ENCODE results near the gene MRPS12.
"Not testable (repeated sequence)": the region's sequence is repeated elsewhere in the genome, so short reads cannot be mapped to it uniquely, and the experiment has no call there.

DNA sequence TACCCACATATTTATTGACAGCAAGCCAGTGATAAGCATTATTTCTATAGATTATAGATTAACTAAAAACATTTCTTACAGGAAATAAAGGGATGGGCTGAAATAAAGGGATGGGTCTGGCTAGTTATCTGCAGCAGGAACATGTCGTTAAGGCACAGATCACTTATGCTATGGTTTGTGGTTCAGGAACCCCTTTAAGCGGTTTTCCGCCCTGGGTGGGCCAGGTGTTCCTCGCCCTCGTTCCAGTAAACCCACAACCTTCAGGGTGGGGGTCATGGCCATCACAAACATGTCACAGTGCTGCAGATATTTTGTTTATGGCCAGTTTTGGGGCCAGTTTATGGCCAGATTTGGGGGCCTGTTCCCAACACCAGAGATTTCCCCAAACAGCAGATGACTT, 10.7 kb downstream of the MRPS12 start:
- TF ChIP-seq, protein P1, sequence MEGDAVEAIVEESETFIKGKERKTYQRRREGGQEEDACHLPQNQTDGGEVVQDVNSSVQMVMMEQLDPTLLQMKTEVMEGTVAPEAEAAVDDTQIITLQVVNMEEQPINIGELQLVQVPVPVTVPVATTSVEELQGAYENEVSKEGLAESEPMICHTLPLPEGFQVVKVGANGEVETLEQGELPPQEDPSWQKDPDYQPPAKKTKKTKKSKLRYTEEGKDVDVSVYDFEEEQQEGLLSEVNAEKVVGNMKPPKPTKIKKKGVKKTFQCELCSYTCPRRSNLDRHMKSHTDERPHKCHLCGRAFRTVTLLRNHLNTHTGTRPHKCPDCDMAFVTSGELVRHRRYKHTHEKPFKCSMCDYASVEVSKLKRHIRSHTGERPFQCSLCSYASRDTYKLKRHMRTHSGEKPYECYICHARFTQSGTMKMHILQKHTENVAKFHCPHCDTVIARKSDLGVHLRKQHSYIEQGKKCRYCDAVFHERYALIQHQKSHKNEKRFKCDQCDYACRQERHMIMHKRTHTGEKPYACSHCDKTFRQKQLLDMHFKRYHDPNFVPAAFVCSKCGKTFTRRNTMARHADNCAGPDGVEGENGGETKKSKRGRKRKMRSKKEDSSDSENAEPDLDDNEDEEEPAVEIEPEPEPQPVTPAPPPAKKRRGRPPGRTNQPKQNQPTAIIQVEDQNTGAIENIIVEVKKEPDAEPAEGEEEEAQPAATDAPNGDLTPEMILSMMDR (IDR thresholded peaks at IDR 0.05), result not testable (repeated sequence)
- not testable (repeated sequence) for TF ChIP-seq POLR2A (IDR thresholded peaks at IDR 0.05)
